GM18507 (cell line): ENCODE measurements around the gene HIGD1A.
A peak's percentile ranks its signal among the peaks of the same experiment; 100 is the strongest.

Experiments
- DNase-seq: peaks from one replicate; pipeline ENCODE4 v3.0.0; 2011; ENCODE audit warnings: low read depth; ENCODE audit not compliant: insufficient read length; ENCODE audit errors: extremely low spot score
- FAIRE-seq: peaks from 2 replicates; lab custom pipeline; 2011; peaks lifted over from hg19 to GRCh38; lab: Jason Lieb, UNC

Gene HIGD1A

GRCh38 chr3:42802876-42803413 is 1.3 kb downstream of the HIGD1A start:
- DNase-seq = no peak
- FAIRE-seq = no peak

DNA sequence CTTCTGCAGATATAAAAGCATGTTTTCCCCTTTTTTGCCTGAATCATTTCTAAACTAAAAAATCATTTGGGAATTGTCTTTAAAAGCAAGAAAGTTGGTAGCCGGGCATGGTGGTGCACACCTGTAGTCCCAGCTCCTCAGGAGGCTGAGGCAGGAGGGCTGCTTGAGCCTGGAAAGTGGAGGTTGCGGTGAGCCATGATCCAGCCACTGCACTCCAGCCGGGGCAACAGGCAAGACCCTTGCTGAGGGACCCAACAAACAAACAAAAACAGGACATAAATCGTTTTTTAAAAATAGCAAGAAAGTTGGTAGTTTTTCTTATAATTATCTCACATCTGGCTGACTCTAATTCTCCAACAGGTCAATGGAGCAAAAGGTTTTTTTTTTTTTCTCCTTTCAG is 2.5 kb downstream of the HIGD1A start:
- DNase-seq (no peak), FAIRE-seq (no peak)

GRCh38 chr3:42801048-42801620 is 3.2 kb downstream of the HIGD1A start:
- FAIRE-seq = no peak
- DNase-seq = no peak

GRCh38 chr3:42800251-42800650 is 4.0 kb downstream of the HIGD1A start:
- no peak for FAIRE-seq
- no peak for DNase-seq

GRCh38 chr3:42799376-42799775 is 4.9 kb downstream of the HIGD1A start:
- no peak for DNase-seq
- FAIRE-seq = no peak

DNA sequence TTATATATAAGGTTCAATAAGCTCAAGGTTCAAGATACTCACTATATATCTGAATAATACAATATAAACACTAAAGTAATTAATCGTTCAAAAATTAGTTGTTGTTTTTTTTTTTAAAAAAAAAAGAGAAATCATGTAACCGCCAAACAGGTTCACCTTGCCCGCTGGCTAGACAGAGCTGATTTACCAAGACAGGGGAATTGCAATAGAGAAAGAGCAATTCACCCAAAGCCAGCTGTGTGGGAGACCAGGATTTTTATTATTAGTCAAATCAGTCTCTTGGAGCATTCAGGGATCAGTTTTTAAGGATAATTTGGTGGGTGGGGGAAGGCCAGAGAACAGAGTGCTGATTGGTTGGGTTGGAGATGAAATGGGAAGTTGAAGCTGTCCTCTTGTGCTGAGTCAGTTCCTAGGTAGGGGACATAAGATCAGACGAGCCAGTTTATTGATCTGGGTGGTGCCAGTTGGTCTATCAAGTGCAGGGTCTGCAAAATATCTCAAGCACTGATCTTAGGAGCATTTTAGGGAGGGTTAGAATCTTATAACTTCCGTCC is 7.9 kb downstream of the HIGD1A start:
- DNase-seq = no peak
- no peak for FAIRE-seq

DNA sequence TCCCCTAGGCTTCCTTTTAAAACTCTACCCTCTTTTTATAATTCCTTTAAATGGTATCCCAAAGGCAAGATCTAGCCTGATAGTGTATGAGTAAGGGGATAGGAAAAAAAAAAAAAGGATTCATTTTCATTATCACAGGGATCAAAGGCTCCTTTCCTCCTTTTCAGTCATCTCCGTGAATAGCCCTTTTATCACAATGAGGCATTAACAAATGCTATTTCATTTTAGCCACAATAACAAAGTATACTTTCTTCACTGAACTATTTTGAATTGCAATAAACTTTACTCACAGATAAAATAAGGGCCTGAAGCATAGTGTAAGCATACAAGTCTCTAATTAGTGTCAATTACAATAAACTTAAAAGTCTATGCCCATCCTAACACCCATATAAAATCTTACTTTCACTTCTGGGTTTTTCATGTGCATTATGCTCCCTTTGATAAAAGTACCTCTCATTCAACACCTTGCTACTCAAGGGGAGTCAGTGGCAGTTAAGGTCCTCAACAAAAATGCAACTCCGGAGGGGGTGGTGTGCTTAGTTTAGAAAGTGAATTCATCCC is 8.6 kb downstream of the HIGD1A start:
- no peak for DNase-seq
- FAIRE-seq = no peak

DNA sequence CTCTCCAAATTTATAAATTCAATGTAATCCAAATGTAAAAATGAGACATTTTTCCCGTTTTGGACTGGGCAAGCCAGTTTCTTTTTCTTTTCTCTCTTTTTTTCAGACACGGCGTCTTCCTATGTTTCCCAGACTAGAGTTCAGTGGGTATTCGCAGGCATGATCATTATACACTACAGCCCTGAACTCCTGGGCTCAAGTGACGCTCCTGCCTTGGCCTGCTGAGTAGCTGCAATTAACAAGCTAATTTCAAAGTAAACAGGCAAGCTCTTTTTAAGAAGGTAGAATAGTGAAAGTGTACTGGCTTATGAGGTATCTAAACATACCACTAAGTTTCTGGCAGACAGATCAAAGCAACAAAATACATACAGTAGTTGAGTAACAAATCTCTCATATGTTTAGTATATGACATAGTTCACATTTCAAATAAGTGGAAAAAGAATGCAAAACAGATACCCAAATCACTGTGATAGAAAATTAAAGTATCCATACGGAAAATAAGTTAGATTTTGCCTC is 13.5 kb downstream of the HIGD1A start:
- no peak for DNase-seq

DNA sequence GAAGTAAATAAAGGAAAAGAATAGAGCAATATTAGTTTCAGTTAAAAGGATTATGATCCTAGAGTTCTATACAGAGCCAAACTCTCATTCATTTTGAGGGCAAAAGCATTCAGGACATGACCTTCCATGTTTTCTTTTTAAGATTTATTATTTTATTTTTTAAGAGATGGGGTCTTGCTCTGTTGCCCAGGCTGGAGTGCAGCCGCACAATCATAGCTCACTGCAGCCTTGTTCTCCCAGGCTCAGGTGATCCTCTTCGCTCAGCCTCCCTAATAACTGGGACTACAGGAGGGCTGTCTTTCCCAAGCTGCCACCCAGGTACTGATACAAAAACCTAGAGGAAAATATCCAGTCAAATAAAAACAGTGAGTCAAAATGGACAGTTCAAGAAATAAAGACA is 17.7 kb downstream of the HIGD1A start:
- DNase-seq (no peak), FAIRE-seq (no peak)

More for the DNA sequence above, 13.5 kb downstream of the HIGD1A start:
- FAIRE-seq = no peak

GRCh38 chr3:42786212-42786611 is 18.1 kb downstream of the HIGD1A start:
- FAIRE-seq (no peak), DNase-seq (no peak)

DNA sequence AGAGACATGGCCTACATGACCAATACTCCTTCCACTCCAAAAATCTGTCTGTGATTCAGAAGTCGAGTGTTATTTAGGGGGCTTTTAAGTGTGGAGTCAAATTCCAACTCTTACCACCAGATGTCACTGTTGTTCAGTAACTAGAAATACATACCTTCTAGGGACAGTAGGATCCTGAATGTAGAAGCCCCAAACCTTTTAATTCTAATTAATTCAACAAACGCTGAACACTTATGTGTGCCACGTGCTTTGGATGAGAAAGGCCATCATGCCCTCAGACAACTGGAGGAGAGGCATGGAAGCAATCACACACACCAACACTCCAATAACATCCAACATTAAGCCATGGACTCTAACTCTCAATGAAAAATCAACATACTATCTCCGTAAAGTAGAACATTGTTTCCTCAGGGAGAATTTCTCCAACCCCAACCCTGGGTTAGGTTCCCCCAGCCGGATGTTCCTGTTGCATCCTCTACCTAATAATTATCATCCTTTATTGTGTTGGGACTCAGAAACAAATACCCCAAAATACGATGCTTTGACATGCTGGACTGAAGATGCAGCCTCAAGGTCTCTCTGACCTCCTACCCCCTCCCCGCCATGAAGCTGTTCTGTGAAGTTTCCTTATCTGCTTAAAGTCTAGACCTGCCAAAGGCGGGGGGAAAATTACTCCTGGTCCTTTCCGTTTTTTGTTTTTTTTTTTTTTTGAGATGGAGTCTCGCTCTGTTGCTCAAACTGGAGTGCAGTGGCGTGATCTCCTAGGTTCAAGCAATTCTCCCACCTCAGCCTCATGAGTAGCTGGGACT is 23.2 kb downstream of the HIGD1A start:
- FAIRE-seq (peak; percentile 80), DNase-seq (no peak)

DNA sequence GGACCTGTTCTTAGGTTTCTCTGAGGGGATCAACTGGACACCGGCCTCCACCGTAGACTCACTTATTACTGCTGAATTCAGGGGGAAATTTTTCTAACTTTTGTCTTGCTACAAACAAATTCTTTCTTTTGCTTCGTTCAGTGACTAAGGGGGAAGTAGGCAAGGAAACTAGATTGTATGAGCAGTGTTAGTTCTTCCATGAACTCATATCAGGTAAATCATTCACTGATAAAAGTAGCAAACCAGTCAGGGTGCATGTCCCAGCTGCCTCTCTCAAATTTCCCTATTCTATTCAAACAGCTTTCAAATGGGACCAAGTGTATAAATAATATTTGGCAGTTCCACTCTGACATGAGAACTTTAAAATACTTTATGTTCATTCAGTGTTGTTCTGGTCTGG is 23.9 kb downstream of the HIGD1A start:
- FAIRE-seq = no peak
- no peak for DNase-seq

DNA sequence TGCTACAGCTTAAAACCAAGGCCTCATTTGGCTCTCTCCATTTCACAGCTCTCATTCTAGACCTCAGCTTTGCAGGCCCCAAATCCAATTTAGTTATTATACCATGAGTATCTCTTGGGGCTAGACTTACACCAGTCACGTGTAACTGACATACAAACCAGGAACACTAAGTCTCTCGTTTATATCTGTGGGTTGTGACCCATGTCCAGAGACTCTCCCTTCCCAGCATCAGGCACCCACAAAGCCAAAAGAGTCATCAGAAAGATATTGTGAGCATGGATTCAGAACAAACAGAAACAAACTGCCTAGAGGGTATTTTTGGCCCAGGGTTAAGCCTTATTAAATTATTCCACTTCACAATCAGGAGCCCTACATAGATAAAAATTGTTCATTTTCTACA is 25.6 kb downstream of the HIGD1A start:
- DNase-seq (no peak), FAIRE-seq (no peak)

GRCh38 chr3:42773409-42773751 is 30.9 kb downstream of the HIGD1A start:
- FAIRE-seq (no peak), DNase-seq (no peak)

DNA sequence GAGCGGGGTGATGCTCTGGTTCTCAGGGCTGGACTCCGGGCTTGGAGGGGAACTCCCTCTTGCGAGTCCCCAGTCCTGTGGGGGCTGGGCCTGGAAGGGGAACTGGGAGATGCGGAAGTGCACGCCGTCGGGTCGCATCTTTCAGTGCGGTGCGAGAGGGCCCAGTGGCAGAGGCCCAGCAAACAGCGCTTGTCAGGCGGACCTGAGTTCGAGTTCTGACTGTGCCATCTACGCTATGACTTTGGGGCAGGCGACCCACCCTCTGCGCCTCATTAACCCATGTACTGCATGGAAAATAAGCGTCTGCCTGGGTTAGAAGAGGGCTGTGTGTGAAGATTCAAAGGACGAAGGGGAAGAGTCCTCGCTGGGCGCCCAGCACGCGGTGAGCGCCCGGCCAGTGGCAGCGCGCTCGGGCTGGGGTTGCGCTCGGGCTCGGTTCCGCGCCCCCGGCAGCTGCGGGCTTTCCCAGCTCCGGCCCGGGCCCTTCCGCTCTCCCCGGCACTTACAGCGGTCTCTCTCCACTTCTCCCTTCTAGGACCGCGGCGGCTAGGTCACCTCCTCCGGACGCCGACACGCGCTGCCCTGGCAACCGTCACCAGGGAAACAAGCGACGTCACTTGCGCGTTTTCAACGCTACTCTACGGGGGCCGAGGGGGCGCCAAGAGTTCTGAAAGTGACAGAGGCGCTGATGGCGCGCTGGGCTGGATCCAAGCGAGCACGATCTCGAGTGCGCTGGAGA is 31.5 kb downstream of the HIGD1A start, which contains the start of gene CCDC13:
TSS of gene CCDC13 (minus strand) at position 584 of the 739 bp plus-strand sequence. CDS start 14,908 bp downstream, outside the sequence.
- peak; percentile 95 for DNase-seq
- FAIRE-seq = peak; percentile 96

DNA sequence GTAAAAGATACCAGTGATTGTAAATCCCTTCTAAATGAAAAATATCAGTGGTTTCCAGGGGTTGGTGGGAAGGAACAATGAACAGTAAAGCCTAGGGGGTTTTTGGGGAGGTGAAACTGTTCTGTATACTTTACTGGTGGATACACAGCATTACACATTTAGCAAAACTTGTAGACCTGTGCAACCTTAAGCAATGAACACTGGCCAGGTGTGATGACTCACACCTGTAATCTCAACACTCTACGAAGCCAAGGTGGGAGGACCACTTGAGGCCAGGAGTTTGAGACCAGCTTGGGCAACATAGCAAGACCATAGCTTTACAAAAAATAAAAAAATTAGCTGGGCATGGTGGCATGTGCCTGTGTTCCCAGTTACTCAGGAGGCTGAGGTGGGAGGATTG is 33.0 kb downstream of the HIGD1A start:
- DNase-seq (no peak), FAIRE-seq (no peak)

DNA sequence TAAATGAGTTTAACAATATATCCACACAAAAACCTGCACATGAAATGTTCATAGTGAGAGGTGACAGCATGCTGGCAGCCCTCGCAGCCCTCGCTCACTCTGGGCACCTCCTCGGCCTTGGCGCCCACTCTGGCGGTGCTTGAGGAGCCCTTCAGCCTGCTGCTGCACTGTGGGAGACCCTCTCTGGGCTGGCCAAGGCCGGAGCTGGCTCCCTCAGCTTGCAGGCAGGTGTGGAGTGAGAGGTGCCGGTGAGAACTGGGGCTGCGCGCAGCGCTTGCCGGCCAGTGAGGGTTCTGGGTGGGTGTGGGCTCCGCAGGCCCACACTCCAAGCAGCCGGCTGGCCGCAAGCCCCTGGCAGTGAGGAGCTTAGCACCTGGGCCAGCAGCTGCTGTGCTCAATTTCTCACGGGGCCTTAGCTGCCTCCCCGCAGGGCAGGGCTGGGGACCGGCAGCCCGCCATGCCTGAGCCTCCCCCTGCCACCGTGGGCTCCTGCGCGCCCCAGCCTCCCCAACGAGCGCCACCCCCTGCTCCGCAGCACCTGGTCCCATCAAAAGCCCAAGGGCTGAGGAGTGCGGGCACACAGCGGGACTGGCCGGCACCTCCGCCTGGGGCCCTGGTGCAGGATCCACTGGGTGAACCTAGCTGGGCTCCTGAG is 34.7 kb downstream of the HIGD1A start:
- no peak for FAIRE-seq
- DNase-seq = no peak

DNA sequence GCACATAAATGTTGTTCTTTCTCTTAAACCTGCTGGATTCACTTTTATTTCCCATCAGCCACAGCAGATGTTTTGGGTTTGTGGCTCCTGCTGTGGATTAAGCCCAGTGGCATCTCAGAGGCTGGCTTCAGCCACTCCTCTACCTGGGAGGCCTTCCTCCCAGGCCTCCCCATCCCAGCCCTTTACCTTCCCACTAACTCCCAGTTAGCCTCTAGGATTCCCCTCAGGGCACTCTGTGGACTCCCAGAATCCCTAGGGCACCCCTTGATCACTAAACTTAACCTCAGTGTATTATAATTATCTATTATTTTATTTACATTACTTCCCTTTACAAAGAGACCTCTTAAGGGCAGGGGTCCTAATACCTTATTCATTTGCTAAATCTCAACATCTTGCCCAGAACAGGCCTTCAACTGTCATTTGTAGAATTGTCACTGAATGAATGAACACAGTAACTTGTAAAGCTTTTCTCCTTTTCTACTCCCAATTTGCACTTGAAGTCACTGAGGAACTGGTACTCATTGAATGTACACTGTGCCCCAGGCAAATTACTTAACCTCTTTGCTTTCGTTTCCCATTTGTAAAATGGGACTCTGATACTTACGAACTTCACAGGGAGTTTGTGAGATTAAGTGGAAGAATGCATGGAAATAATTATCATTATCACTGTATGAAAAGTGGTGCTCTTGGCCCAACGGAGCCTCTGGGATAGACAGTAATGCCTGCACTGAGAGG is 39.6 kb downstream of the HIGD1A start:
- FAIRE-seq = no peak
- no peak for DNase-seq
